Measurements from ENCODE around the gene CDHR1.

GRCh38 chr10:84213076-84213475, 18.7 kb downstream of the CDHR1 start:
- no peak for TF ChIP-seq CTCF (IDR thresholded peaks at IDR 0.05 in 4 of 5, conservative IDR thresholded peaks at IDR 0.05 in 1 of 5)
- TF ChIP-seq POLR2A (IDR thresholded peaks at IDR 0.05) = no peak

Data from gastrocnemius medialis (tissue), 4 donors.